Fibroblast of skin of right quadriceps (primary cell): ENCODE data around the gene GPRIN2.
"Not testable (repeated sequence)": the region's sequence is repeated elsewhere in the genome, so short reads cannot be mapped to it uniquely, and the experiment has no call there.

Experiments used
- DNase-seq: peaks from one replicate; pipeline ENCODE4 v3.0.0-alpha.2; 2013

The GPRIN2 gene

DNA sequence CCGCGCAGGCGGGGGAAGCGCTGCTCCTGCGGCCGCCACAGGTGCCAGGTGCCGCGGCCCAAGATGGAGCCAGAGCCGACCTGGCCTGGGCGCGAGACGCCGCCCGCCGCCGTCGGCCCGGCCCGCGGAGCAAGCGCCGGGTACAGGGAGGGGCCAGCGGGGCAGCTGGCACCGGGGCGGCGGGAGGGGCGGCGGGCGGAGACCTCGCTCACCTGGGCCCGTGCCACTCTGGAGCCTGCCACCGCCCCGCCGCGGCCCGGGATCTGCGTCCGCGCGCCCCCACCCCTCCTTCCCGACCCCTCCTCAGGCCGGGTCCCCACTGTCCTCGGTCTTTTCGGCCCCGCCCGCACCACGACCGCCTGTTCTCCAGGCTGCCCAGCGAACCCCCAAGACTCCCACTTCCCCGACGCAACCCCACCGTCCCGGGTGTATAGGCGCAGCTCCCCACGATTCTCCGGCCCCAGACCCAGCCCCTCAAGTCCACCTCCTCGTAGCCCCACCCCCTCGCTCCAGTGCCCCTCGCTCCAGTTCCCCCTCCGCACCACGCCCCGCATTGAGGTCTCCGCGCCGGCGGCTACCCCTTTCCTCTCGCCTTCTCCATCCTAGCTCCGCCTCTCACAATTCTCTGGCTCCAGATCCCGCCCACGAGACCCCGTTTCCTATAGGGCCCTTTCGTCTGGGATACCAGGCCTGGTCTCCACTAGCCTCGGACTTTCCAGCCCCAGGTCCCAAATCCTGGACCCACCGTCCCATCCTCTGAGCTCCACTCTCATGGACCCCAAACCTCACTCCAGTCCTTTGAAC lies at the start of gene GPRIN2:
TSS of gene GPRIN2 (minus strand) at position 144 of the 804 bp plus-strand sequence. CDS start 5,922 bp downstream, outside the sequence.
- no peak for DNase-seq

DNA sequence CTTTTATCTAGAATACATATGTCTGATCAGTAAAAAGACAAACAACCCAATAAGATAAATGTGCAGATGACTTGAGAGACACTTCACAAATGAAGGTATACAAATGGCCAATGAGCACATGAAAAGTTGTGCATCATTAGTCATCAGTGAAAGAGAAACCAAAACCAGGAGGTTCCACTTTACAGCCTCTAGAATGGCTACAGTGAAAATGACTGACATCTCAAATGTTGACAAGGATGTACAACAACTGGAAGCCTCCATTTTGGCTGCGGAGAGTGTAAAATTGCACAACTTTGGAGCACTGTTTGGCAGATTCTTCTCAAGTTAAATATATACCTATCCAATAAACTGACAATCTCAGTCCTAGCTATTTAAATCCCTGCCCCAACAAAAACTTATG lies 44.1 kb upstream of the GPRIN2 start:
- DNase-seq, result not testable (repeated sequence)

DNA sequence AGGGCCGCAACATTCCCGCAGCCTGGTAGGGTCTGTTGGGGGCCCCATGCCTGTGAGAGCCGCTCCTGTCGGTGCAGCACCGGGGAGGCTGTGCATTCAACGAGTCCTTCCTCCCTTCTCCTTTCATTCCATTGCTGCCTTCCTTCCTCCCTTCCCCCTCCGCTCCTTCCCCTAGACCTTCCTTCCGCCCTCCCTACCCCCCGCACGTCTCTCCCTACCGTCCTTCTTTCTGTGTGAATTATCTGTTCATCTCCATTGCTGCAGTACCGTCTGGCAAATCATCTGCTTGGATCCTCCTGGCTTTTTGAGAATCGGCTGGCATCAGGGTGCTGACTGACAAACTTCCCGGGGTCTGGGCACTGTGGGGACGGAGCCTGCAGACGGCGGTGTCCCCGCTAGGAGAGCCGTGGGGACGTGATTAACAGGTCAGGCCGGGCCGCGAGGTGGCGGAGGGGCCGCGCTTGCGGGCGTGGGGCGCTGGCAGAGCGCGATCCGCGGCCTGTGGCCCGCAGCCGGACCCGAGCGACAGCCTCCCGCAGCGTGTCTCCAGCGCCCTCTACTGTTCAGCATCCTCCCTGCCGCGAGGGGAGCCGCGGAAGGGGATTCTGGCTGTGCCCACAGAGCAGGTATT lies 41.3 kb upstream of the GPRIN2 start:
- not testable (repeated sequence) for DNase-seq

DNA sequence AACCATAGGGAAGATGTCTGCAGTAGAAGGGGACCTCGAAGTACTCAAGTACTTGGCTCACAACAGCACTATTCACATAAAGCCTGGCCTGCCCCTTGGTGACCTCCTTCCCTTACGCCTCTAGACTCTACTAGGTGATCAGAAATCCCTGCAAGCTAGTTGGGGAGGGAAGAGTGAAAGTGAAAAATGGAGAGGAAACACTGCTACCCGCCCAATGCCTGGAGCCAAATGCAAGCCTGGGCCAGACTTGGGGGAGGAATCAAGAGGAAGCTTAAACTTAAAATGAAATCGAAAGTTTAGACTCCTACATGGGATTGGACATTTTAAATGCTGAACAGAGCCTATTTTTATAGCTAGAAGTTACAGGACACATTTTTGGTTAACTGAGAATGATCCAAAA lies 40.1 kb upstream of the GPRIN2 start:
- not testable (repeated sequence) for DNase-seq

DNA sequence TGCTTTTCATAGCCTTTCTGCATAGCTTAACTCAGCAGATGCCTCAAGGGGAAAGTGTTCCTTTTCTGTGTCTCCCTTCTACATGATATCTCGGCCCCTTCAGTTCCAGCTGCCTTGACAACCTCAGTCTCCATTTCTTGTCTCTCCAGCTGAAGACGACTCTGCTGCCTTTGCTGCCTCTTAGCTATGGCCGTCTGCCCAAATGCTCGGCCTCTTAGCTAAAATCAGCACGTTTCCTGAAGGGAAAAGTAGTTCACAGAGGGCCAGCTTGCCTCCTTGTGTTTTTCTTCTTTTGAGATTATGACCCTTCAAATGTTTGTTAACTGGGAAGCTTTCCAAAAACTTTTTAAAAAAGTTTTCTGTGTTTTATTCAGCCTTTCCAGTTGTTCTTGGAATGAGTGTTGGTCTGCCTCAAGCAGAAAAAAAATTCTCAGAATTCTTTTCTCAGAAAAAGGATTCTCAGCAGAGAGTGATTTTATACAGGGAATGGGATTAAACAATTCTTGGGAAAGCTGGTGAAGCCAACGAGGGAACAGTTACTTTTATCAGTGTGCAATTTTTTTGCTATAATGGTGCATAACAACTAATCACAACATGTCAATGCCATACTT lies 38.1 kb upstream of the GPRIN2 start:
- DNase-seq, result not testable (repeated sequence)

DNA sequence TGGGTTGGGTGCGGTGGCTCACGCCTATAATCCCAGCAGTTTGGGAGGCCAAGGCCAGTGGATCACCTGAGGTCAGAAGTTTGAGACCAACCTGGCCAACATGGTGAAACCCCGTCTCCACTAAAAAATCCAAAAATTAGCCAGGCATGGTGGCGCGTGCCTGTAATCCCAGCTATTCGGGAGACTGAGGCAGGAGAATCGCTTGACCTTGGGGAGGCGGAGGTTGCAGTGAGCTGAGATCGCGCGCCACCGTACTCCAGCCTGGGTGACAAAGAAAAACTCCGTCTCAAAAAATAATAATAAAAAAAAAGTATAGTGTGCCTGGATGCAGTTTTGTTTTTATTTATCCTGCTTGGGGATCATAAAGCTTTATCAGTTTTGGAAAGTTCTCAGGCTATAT lies 36.8 kb upstream of the GPRIN2 start:
- DNase-seq, result not testable (repeated sequence)

DNA sequence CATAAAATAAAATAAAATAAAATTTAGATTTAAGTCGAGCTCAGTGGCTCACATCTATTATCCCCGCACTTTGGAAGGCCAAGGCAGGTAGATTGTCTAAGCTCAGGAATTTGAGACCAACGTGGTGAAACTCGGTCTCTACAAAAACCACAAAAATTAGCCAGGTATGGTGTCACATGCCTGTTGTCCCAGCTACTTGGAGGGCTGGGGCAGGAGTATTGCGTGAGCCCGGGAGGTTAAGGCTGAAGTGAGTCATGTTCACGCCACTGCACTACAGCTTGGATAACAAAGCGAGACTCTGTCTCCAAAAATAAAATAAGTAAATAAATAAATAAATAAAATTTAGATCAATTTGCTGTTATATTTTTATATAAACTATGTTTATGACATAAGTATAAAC lies 34.6 kb upstream of the GPRIN2 start:
- DNase-seq, result not testable (repeated sequence)

DNA sequence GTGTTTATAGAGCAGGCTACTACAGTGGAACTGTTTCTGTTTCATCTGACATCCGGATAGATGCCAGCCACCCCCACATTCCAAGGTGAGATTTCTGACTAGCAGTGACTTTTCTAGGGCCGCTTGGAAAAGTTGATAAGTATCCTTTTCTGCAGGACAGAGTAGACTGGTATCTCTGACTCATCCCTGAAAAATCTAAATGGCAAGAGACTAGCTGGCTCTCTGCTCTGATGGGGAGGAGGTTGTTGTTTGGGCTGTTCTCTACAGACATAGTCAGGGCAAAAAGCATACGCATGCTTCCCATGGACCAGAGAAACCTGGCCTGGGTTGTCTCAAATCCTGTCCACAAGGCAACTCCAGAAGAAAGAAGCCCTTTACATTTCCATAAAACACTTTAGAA lies 33.1 kb upstream of the GPRIN2 start:
- not testable (repeated sequence) for DNase-seq

DNA sequence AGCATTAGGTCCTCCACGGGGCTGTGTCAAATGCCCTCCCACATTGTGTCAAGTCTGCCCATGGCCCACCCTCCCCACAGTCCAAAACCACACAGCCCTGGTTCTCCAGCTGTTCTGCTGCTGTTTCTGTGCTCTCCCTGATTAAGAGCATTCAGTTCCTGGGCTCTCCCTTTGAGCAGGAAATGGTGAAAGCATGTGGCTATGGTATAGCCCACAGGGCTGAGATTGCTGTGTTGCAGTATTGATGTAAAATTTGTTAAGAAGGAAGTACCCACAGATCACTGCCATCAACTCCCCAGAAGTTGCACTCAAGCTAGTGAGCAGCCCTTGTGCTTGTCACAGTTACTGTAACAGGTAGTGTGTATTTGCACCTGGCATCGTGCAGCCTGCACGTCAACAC lies 31.8 kb upstream of the GPRIN2 start:
- not testable (repeated sequence) for DNase-seq

DNA sequence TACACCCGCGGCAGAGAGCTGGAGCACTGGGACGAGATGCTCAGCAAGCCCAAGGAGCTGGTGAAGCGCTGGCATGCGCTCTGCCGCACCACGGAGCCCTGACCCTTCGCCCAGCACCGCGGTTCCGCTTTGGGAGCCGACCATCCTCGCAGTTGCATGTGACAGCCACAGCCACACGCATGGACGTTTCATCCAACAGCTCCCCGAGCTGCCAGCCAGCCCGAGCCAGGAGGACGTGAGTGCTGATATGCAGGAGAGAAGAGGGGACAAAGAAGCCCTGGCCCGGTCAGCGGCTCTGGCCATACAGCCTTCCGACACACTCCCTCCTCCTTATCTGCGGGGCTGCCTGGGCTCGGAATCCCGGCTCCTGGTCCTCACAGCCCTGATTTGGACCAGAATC lies 31.1 kb upstream of the GPRIN2 start:
- DNase-seq, result not testable (repeated sequence)

DNA sequence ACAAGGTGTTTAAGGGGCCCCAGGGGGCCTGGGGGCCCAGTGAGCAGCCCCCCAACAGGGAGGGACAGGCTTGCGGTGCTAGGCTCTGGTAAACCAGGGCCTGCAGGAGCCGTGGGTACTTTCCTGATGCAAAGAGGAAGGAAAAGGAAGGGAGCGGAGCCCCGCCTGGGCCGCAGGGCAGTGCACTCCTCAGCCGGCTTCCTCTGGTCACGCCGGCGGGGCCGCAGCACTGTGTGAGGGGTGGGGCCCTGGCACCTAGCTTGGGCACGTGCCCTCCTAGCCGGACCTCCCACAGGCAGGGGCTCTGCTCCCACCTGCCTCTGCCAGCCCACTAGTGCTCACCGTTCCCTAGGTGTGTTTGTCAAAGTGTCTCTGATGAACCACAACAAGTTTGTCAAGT lies 28.8 kb upstream of the GPRIN2 start:
- DNase-seq, result not testable (repeated sequence)

DNA sequence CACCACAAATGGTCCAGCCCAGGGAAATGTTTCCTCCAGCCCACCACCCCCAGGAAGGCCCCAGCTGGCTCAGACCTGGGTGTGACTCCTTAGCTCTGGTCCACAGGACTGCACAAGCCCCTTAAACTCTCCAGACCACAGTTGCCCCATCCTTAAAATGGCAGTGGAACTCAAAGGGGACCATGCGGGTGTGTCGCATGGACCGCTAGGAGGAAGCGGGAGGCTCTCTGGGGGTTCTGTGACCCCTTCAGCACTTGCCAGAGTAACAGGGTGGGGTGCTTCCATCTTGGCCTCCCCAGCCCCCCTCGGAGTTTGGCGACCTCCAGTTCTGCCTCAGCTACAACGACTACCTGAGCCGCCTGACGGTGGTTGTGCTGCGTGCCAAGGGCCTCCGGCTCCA lies 27.7 kb upstream of the GPRIN2 start:
- DNase-seq, result not testable (repeated sequence)

DNA sequence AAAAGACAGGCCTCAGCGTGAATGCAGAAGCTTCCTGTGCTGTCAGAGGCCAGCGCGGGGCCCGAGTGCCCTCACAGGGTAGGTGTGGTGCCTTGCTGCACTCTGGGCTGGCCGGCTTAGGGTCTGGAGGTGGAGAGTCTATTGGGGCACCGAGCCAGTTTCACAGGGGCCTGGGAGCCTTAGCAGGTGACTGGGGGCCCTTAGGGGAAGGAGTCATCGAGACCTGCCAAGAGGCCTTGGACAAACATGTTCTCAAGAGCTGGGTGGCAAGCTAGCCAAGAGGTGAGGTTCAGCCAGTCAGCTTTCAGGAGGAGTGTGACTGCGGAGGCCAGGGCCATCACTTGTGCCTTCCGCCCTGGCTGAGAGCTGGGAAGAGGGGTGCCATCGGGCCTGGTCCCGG lies 26.1 kb upstream of the GPRIN2 start:
- not testable (repeated sequence) for DNase-seq

DNA sequence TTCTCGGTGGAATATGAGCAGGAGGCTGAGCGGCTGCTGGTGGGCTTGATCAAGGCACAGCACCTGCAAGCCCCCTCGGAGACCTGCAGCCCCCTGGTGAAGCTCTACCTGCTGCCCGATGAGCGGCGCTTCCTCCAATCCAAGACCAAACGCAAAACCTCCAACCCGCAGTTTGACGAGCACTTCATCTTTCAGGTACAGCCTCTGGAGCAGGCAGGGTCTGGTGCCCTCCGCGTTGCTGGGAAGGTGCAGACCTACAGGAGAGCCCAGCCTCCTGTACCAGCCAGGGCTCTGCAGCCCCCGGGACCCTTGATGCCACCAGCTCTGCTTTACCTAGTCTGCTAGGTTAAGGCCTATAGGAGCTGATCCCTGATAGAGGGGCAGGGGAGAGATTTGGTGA lies 25.5 kb upstream of the GPRIN2 start:
- not testable (repeated sequence) for DNase-seq

DNA sequence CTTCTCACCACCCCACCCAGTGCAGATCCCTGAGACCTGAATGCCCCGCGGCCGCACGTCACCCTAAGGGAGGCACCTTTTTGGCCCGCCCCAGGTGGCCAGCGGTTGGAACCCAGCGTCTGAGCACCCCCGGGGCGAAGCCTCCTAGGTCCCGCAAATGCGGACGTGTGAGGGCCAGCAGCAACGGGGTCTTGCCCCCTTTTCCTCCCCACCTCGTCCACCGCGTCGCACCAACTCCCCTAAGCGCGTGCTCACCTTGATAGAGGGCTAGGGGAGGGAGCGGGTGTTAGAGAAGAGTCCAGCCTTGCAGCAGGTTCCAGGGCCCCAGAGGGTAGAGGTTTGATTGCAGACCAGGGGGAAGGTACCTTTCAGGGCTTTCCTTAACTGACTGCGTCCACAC lies 22.9 kb upstream of the GPRIN2 start:
- not testable (repeated sequence) for DNase-seq

DNA sequence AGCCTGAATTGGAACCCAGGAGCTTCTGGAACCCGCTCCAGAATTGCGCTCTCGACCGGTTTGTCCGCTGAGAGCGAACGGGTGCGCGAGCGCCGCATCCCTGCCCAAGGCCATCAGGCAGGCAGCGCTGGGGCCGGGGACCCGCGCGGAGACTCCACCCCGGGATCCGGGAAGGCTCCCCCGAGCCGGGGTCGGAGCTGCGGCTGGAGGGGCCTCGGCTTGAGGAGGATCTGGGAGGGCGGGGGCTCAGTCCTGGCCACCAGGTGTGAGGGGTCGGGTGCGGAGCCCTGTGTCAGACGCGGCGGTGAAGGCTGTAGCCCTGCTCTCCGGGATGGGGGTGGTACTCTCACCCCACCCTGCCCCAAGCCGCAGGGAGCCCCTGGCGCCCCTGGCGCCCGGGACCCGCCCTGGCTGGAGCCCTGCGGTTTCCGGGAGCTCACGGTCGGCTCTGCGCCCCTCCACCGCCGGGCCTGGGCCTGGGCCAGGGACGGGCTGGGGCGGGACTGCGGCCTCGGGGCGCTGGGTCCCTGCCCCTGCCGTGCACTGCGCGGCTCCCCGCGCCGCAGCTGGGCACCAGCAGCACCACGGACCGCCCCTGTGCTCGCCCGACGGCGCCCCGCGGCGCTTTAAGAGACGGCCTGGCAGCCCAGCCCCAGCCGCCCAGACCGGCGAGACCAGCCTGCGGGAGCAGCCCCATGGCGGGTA lies 22.2 kb upstream of the GPRIN2 start, which contains the start of gene SYT15:
TSS of gene SYT15 (plus strand) at position 655 of the 705 bp plus-strand sequence. CDS start at position 696, 41 bp downstream.
- DNase-seq, result not testable (repeated sequence)

DNA sequence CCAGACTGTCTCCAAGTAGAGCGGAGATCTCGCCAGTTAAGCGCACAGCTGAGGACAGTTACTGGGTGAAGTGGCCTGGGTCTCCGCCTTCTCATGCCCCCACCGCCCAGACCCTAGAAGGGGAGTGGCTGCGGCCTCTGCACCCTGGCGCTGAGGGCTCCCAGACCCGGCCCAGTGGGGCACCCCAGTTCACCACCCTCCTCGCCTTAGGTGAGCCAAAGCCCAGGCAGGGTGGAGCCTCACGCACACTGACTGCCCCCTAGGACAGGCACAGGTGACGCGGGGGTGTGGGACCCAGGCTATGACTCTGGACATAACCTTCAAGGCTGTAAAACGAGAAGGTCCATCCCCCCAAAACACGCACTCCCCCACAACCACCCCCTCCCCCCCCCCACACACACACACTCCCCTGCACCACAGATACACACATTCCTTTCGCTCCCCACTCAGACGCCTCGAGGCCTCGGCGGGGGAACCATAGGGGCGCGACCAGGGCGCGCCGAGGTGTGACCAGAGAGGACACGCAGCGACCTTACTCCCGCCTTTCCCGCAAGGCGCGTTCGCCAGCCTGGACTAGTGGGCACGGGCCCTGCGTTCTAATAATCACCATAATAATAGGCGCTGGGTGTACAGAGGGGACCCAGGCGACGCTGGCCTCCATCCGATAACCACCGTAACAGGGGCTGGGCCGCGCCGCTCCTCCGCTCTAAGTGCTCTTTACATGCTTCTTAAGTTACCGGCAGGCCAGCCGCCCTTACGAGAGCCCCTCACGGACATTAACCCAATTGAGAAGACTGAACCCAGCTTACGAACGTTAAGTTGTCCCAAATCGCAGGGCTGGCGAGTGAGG lies 21.4 kb upstream of the GPRIN2 start:
- not testable (repeated sequence) for DNase-seq

DNA sequence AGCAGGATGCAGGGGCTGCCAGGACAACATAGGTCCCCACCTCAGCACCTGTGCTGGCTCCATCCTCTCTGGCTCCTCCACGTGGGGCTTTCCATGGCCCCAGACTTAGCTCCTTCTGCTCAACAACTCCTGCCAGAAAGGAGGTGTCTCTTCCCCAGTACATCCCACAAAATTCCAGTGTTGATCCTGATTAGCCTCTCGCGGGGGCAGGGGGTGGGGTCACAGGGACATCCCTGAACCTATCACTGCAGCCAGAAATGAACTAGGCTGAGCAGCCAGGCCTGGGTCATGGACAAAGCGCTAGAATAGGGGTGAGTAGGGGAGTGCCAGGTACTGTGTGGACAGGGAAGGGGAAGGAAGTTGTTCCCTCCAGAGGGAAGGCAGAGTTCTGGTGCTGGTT lies 17.4 kb upstream of the GPRIN2 start:
- DNase-seq, result not testable (repeated sequence)

DNA sequence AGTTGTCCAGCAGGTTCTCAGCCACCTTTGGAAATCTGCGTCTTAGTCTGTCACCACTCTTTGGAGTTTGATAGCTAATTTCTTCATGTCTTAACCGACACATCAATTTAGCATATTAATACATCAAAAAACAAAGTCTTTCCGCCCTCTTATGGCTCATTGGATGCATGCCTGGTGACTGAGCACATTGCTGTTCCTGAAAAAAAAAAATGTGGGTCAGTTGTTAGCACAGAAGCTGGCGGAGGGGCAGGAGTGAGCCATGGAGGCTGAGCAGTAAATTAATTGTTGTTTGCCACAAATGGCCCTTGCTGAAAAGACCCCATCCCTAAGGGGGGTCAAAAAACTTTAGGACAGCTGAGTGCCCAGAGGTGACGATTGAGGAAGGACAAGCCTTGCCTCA lies 16.9 kb upstream of the GPRIN2 start:
- not testable (repeated sequence) for DNase-seq

DNA sequence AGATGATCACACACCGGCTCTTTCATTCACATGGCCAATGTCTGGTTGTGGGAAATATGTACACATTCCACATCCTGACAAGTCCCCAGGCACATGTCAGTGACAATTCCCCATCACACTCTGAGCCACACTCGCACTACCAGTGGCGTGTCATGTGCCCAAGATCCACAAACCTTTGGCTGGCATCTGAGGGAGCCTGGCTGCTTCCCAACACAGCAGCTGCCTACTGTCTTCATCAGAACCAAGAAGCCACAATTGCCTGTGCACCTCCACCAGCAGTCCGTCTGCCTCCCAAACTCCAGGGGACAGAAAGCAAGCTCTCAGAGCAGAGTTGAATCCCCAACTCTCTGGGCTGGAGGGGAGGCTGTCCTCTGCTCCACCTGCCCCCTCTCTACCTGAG lies 16.3 kb upstream of the GPRIN2 start:
- not testable (repeated sequence) for DNase-seq

DNA sequence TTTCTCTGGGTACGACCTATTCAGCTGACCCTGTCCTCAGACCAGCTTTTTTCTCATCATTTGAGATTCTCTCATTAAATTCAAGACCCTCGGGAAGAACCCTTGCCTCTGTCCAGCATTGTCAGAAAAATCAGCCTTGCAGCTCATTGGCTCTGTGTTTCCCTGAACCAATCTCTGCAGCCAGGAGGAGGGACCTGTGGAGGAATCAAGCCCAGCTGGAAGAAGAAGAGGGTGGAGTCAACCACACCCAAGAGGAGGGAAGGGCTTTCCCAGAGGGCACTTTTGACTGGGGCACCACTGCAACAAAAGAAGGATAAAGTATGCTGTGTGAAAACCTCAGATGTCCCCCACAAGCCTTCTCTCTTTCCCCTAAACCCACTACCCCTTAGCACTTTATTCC lies 14.2 kb upstream of the GPRIN2 start:
- DNase-seq, result not testable (repeated sequence)

DNA sequence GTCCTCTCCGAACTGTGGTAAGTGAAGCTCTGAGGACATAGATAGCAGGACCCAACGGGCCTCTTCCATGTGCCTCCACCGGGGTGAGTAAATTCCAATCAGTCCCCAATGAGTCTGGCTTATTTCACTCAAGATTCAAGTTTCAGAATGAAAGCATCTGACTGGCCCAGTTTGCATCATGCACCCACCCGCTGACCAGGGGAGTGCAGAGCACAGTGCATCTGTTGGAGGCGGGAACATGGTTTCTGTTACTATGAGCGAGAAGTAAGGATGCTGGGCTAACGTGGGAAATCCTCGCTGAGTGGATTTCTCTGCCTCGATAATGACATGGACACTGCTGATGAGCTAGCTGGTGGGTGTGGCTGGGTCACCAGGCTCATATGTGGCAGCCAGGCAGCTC lies 10.7 kb upstream of the GPRIN2 start:
- DNase-seq, result not testable (repeated sequence)
